NB4 (cell line): Measurements from ENCODE around the gene TPRA1.

Experiments used
- CTCF ChIP-seq: IDR thresholded peaks from one replicate; pipeline ENCODE4 v1.5.1; 2012; ENCODE audit warnings: low read depth, low read length
- POLR2A ChIP-seq: IDR thresholded peaks from 2 replicates; pipeline ENCODE4 v1.6.1; 2011; ENCODE audit warnings: mild to moderate bottlenecking; ENCODE audit not compliant: insufficient read length; ENCODE audit errors: extremely low read depth

DNA sequence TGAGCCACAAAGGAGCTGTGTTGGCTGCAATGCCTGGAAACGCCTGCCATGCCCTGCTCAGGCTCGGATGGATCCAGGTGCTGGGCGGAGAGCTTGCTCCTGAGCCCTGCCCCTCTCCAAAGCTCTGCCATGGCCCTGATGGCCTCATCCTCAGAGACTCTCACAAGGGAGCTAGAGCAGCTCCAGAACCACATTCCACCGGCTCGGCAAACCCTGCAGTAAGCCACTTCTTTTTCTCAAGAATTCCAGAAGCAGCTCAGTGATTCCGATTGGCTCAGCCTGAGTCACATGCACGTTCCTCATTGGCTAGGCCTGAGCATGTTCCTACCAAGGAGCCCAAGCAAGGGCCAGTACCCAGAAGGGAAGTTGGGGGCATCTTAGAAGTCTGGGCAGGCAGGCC lies 24.8 kb downstream of the TPRA1 start:
- TF ChIP-seq CTCF (no peak), POLR2A (no peak)
